ENCODE measurements around the gene CRYBA2. TPM values are rescaled to one million over a fixed set of nuclear protein-coding genes. Genes with fewer than 3 reads are reported as not detected.

The CRYBA2 gene
- not detected for total RNA-seq
- long read RNA-seq: 0 reads

GRCh38 chr2:218993345-218994315, at the start of gene CRYBA2:
Gene CRYBA2, minus strand, starts transcription at chr2:218993422. Its CDS starts 246 bp downstream, at chr2:218993176.
- DNase-seq (ENCODE audit: missing footprints): no peak
- ATAC-seq: no peak
- intact Hi-C loops (cut with DNase I): no loop called here

- no peak for DNase-seq (ENCODE audit: missing footprints)
- intact Hi-C loops (cut with DNase I): no loop called here
Observed at GRCh38 chr2:219042750-219043149, 49.5 kb upstream of the CRYBA2 start.

GRCh38 chr2:219042157-219042556, 48.9 kb upstream of the CRYBA2 start:
- no peak for DNase-seq (ENCODE audit: missing footprints)
- intact Hi-C loops (cut with DNase I): no loop called here
- no peak for ATAC-seq

More at GRCh38 chr2:219042750-219043149, 49.5 kb upstream of the CRYBA2 start:
- ATAC-seq: no peak

- DNase-seq (ENCODE audit: missing footprints): no peak
- intact Hi-C loops (cut with DNase I): no loop called here
- ATAC-seq: no peak
Observed at GRCh38 chr2:219041252-219041651, 48.0 kb upstream of the CRYBA2 start, which contains the start of gene CFAP65. Gene CFAP65, minus strand, starts transcription at chr2:219041516. Its CDS starts 2,468 bp downstream, at chr2:219039048.

GRCh38 chr2:219038600-219038999, 45.4 kb upstream of the CRYBA2 start:
- no peak for ATAC-seq
- intact Hi-C loops (cut with DNase I): no loop called here

GRCh38 chr2:219037783-219038499, 44.7 kb upstream of the CRYBA2 start:
- DNase-seq (ENCODE audit: missing footprints) (no peak), ATAC-seq (no peak)
- intact Hi-C loops (cut with DNase I): no loop called here

More at GRCh38 chr2:219038600-219038999, 45.4 kb upstream of the CRYBA2 start:
- no peak for DNase-seq (ENCODE audit: missing footprints)

GRCh38 chr2:219035942-219036341, 42.7 kb upstream of the CRYBA2 start:
- DNase-seq (ENCODE audit: missing footprints) (no peak), ATAC-seq (no peak)
- intact Hi-C loops (cut with DNase I): no loop called here

- ATAC-seq (no peak), DNase-seq (ENCODE audit: missing footprints) (no peak)
- intact Hi-C loops (cut with DNase I): no loop called here
Observed at GRCh38 chr2:219034823-219035222, 41.6 kb upstream of the CRYBA2 start.

- intact Hi-C loops (cut with DNase I): no loop called here
- DNase-seq (ENCODE audit: missing footprints) (no peak), ATAC-seq (no peak)
Observed at GRCh38 chr2:219032051-219032745, 39.0 kb upstream of the CRYBA2 start.

- no peak for DNase-seq (ENCODE audit: missing footprints)
- intact Hi-C loops (cut with DNase I): no loop called here
Observed at GRCh38 chr2:219031005-219031738, 38.0 kb upstream of the CRYBA2 start.

GRCh38 chr2:219030177-219030940, 37.1 kb upstream of the CRYBA2 start:
- intact Hi-C loops (cut with DNase I): no loop called here
- ATAC-seq: no peak
- no peak for DNase-seq (ENCODE audit: missing footprints)

More at GRCh38 chr2:219031005-219031738, 38.0 kb upstream of the CRYBA2 start:
- ATAC-seq: no peak

GRCh38 chr2:219029829-219030165, 36.6 kb upstream of the CRYBA2 start:
- ATAC-seq (peak; percentile 84), DNase-seq (ENCODE audit: missing footprints) (peak; percentile 89)
- intact Hi-C loops (cut with DNase I): loop anchor here (1.0 kb wide), 1 partner anchor 127 kb away; no protein-coding TSS in a partner anchor

GRCh38 chr2:219028996-219029828, 36.0 kb upstream of the CRYBA2 start:
- no peak for DNase-seq (ENCODE audit: missing footprints)
- intact Hi-C loops (cut with DNase I): loop anchor here (1.0 kb wide), 1 partner anchor 127 kb away; no protein-coding TSS in a partner anchor
- no peak for ATAC-seq

GRCh38 chr2:219028141-219028540, 34.9 kb upstream of the CRYBA2 start:
- DNase-seq (ENCODE audit: missing footprints) (no peak), ATAC-seq (no peak)
- intact Hi-C loops (cut with DNase I): no loop called here

GRCh38 chr2:219027511-219028055, 34.4 kb upstream of the CRYBA2 start:
- intact Hi-C loops (cut with DNase I): no loop called here
- no peak for ATAC-seq
- DNase-seq (ENCODE audit: missing footprints): no peak

- ATAC-seq (no peak), DNase-seq (ENCODE audit: missing footprints) (no peak)
- intact Hi-C loops (cut with DNase I): no loop called here
Observed at GRCh38 chr2:219026946-219027345, 33.7 kb upstream of the CRYBA2 start.

Measured in Right ventricle myocardium inferior (tissue), 1 donor.